C4-2B (cell line): ENCODE measurements around the gene IRF3.

Experiments
- ZFX ChIP-seq: fragments of 450-650 bp; IDR thresholded peaks from 2 replicates; pipeline ENCODE4 v1.6.1; 2017
- TF ChIP-seq, protein P1 (sequence below): fragments of 450-650 bp; conservative IDR thresholded peaks from 2 replicates; pipeline ENCODE4 v1.5.1; 2017; ENCODE audit warnings: mild to moderate bottlenecking

DNA sequence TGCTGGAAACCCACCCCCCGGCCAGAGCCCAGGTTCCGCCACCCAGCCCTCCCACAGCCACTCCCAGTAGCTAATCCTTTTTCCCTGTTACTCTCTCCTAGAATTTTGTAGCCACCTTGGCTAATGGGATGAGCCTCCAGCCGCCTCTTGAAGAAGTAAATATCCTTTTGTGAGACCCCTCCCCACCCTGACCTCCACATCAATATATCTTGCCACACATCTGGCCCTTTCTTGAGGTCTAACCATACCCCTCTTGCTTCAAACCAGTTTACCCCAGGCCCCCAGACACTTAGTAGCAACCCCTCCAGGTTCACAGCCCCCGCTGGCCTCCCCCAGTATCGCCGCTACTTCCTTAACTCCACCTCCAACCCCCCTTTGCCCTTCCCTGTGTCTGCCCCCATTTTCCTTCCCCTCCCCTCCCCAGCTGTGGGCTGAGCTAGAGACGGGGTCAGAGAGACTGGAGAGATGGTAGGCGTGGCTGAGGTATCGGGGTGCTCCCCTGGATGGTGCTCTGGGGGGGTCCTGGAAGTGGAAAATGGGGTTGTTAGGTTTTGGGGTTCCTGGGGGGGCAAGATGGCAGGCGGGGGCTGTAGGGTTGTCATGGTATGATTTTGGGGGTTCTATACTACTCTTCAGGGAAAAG is 14.2 kb upstream of the IRF3 start:
- TF ChIP-seq, protein P1, sequence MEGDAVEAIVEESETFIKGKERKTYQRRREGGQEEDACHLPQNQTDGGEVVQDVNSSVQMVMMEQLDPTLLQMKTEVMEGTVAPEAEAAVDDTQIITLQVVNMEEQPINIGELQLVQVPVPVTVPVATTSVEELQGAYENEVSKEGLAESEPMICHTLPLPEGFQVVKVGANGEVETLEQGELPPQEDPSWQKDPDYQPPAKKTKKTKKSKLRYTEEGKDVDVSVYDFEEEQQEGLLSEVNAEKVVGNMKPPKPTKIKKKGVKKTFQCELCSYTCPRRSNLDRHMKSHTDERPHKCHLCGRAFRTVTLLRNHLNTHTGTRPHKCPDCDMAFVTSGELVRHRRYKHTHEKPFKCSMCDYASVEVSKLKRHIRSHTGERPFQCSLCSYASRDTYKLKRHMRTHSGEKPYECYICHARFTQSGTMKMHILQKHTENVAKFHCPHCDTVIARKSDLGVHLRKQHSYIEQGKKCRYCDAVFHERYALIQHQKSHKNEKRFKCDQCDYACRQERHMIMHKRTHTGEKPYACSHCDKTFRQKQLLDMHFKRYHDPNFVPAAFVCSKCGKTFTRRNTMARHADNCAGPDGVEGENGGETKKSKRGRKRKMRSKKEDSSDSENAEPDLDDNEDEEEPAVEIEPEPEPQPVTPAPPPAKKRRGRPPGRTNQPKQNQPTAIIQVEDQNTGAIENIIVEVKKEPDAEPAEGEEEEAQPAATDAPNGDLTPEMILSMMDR = no peak
- TF ChIP-seq ZFX = no peak
